Endothelial cell of umbilical vein (primary cell): ENCODE data around the gene CLEC16A. TPM values are rescaled to one million over a fixed set of nuclear protein-coding genes. Genes with fewer than 3 reads are reported as not detected.

Source experiments
- BruUV-seq: library from RNA; stranded (reverse); fragments of 400-500 nt; replicated peaks from 2 replicates; lab custom pipeline; 2021; lab: Mats Ljungman, UMichigan
- CTCF ChIA-PET: fragments of 300-600, 350-600 bp; sonication (Branson Sonifier 250); formaldehyde crosslinking; loops from one replicate; lab custom pipeline; 2021; ENCODE audit warnings: antibody characterized with exemption, inconsistent platforms; lab: Charles Lee
- POLR2A ChIA-PET: fragments of 300-600, 350-600 bp; sonication (Branson Sonifier 250); formaldehyde crosslinking; loops from one replicate; lab custom pipeline; 2021; ENCODE audit warnings: antibody characterized with exemption, inconsistent platforms; lab: Charles Lee
- DNase-seq: peaks from one replicate; pipeline ENCODE4 v3.0.0-alpha.2; 2011; ENCODE audit warnings: low read depth, low spot score
- FAIRE-seq: peaks from 2 replicates; lab custom pipeline; 2011; peaks lifted over from hg19 to GRCh38; lab: Jason Lieb, UNC
- H2AFZ ChIP-seq: 2 replicates; pipeline ENCODE4 v1.6.0; 2012; ENCODE audit warnings: low read depth, low read length, control low read depth, inconsistent platforms
- H3K27ac ChIP-seq: 2 replicates; pipeline ENCODE4 v1.5.1; 2011; ENCODE audit warnings: low read depth, mild to moderate bottlenecking, control low read depth, low read length, moderate library complexity; ENCODE audit not compliant: insufficient read depth
- H3K27me3 ChIP-seq, 2 experiments: 2 replicates each; pipeline versions ENCODE4 v1.6.0 to v1.6.1; 2011; ENCODE audit warnings: low read length in 2 of 2, mixed read lengths in 1 of 2; ENCODE audit not compliant: control insufficient read depth in 2 of 2, insufficient read depth in 2 of 2
- H3K36me3 ChIP-seq, 2 experiments: 2 replicates in 1 of 2; 3 replicates in 1 of 2; pipeline ENCODE4 v1.5.1; 2011; ENCODE audit warnings: low read length in 2 of 2, mild to moderate bottlenecking in 1 of 2, moderate library complexity in 1 of 2; ENCODE audit not compliant: control insufficient read depth in 2 of 2, insufficient read depth in 2 of 2; ENCODE audit errors: extremely low read depth in 1 of 2
- H3K4me1 ChIP-seq: 3 replicates; pipeline ENCODE4 v1.5.1; 2011; ENCODE audit warnings: mild to moderate bottlenecking, low read length; ENCODE audit not compliant: control insufficient read depth, insufficient read depth; ENCODE audit errors: extremely low read depth
- H3K4me2 ChIP-seq: 2 replicates; pipeline ENCODE4 v1.6.1; 2011; ENCODE audit warnings: low read length, control low read depth, mixed read lengths; ENCODE audit not compliant: insufficient read depth
- H3K4me3 ChIP-seq, 3 experiments: fragments of 200-600 bp in 1 of 3; sonication (generic), shearing (Covaris generic) in 1 of 3; replicated peaks in 1 of 3; 2 replicates each; pipeline ENCODE4 v1.5.1; 2011 to 2016; ENCODE audit warnings: control low read depth in 3 of 3, low read length in 3 of 3, mild to moderate bottlenecking in 2 of 3, inconsistent platforms in 1 of 3, low read depth in 1 of 3, moderate library complexity in 1 of 3; ENCODE audit not compliant: insufficient read depth in 1 of 3
- H3K79me2 ChIP-seq: 2 replicates; pipeline ENCODE4 v1.6.0; 2012; ENCODE audit warnings: low read length, inconsistent platforms; ENCODE audit not compliant: control insufficient read depth, insufficient read depth
- H3K9ac ChIP-seq: replicated peaks from 2 replicates; pipeline ENCODE3; 2011; ENCODE audit warnings: low read length, control low read depth; ENCODE audit not compliant: insufficient read depth; ENCODE audit errors: extremely low read depth
- H3K9me1 ChIP-seq: replicated peaks from 3 replicates; pipeline ENCODE4 v1.6.0; 2011; ENCODE audit warnings: mild to moderate bottlenecking, low read length; ENCODE audit not compliant: control insufficient read depth, insufficient read depth; ENCODE audit errors: extremely low read depth
- H3K9me3 ChIP-seq: replicated peaks from 2 replicates; pipeline ENCODE4 v1.5.1; 2012; ENCODE audit warnings: low read length, inconsistent platforms; ENCODE audit not compliant: control insufficient read depth, insufficient read depth
- H4K20me1 ChIP-seq: replicated peaks from 2 replicates; pipeline ENCODE3; 2011; ENCODE audit warnings: mild to moderate bottlenecking, low read length; ENCODE audit not compliant: control insufficient read depth, insufficient read depth; ENCODE audit errors: extremely low read depth
- CTCF ChIP-seq, 2 donors: IDR thresholded peaks; 1 replicate in 1 of 2; 2 replicates in 1 of 2; pipeline ENCODE4 v1.5.1; 2011; ENCODE audit warnings: low read length in 2 of 2, mild to moderate bottlenecking in 2 of 2, moderate library complexity in 2 of 2, control low read depth in 1 of 2, inconsistent platforms in 1 of 2, low read depth in 1 of 2; ENCODE audit not compliant: insufficient read depth in 1 of 2; ENCODE audit errors: extremely low read depth in 1 of 2
- EZH2 ChIP-seq: IDR thresholded peaks from 2 replicates; pipeline ENCODE4 v1.6.1; 2012; ENCODE audit warnings: borderline replicate concordance, low read depth, mild to moderate bottlenecking, moderate library complexity, low read length, inconsistent platforms; ENCODE audit not compliant: severe bottlenecking
- FOS ChIP-seq: IDR thresholded peaks from 2 replicates; pipeline ENCODE4 v1.6.1; 2011; ENCODE audit warnings: mild to moderate bottlenecking, low read length, moderate library complexity, borderline replicate concordance; ENCODE audit not compliant: insufficient read depth
- GATA2 ChIP-seq: IDR thresholded peaks from 2 replicates; pipeline ENCODE4 v1.7.0; 2011; ENCODE audit warnings: low read depth, mild to moderate bottlenecking, moderate library complexity, mixed read lengths, low read length; ENCODE audit not compliant: insufficient read length, insufficient read depth
- JUN ChIP-seq: IDR thresholded peaks from 2 replicates; pipeline ENCODE4 v1.6.1; 2011; ENCODE audit warnings: borderline replicate concordance, low read depth; ENCODE audit not compliant: insufficient read length, insufficient read depth
- MYC ChIP-seq: IDR thresholded peaks from one replicate; pipeline ENCODE4 v1.6.1; 2011; ENCODE audit warnings: mild to moderate bottlenecking, low read depth, low read length
- POLR2A ChIP-seq: IDR thresholded peaks from 2 replicates; pipeline ENCODE4 v1.6.1; 2012; ENCODE audit warnings: low read depth, mild to moderate bottlenecking, control low read depth, low read length
- POLR2AphosphoS5 ChIP-seq: IDR thresholded peaks from 2 replicates; pipeline ENCODE4 v1.6.1; 2012; ENCODE audit warnings: low read depth, mild to moderate bottlenecking, control low read depth, low read length, moderate library complexity; ENCODE audit not compliant: insufficient read depth
- dilution Hi-C: fragments of 300-500 bp; cut with MboI; formaldehyde crosslinking; loops from one replicate; pipeline ENCODE4 v1.15.0; 2019; ENCODE audit warnings: low sequenced_read_pairs; ENCODE audit not compliant: extremely low pct_ligation_motif_present
- intact Hi-C: fragments of 100-400 bp; cut with micrococcal nuclease; formaldehyde crosslinking; loops from one replicate; pipeline ENCODE4 v1.10.0; 2022
- polyA plus RNA-seq, 4 experiments: library from polyadenylated mRNA; depleted of rRNA in 3 of 4; stranded (reverse) in 3 of 4; unstranded in 1 of 4; fragments of >200 nt; gene quantifications; 2 replicates each; pipeline versions ENCODE4 v1.2.1 to v1.2.3, GENCODE V29; 2011 to 2012; ENCODE audit warnings: missing spikeins in 1 of 4
- total RNA-seq: library from RNA; stranded (reverse); gene quantifications from 2 replicates; pipeline ENCODE4 v1.2.3, GENCODE V29; 2021
- TF ChIP-seq, protein P1 (sequence below): IDR thresholded peaks from 2 replicates; pipeline ENCODE4 v1.6.1; 2011; ENCODE audit not compliant: insufficient read depth, insufficient read length

The CLEC16A gene
- total and polyA plus RNA-seq, 2 donors (not counting 3 experiments of a cell fraction or from before 2014, with no cell fraction given), result 11.4 to 23.3 TPM

GRCh38 chr16:10964891-10965326, 20.5 kb downstream of the CLEC16A start:
- no peaks in the 10 kb centered on the region for H3K4me1 ChIP-seq
- TF ChIP-seq JUN, result no peak
- TF ChIP-seq POLR2AphosphoS5, result no peak
- TF ChIP-seq FOS, result no peak
- TF ChIP-seq GATA2, result no peak
- TF ChIP-seq, protein P1, sequence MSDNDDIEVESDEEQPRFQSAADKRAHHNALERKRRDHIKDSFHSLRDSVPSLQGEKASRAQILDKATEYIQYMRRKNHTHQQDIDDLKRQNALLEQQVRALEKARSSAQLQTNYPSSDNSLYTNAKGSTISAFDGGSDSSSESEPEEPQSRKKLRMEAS, result no peak
- no peak for TF ChIP-seq EZH2
- no peak for TF ChIP-seq MYC
- TF ChIP-seq POLR2A, result no peak
- TF ChIP-seq CTCF (IDR thresholded peaks at IDR 0.05; ENCODE audit: extremely low read depth in 1 of 2, insufficient read depth in 1 of 2, low read depth in 1 of 2, low read length in 2 of 2), result no peak
- intact Hi-C loops (loop anchor here (1.0 kb wide), 4 partner anchors 11 to 440 kb away; no protein-coding TSS in a partner anchor), dilution Hi-C loops (no loop called here)
- H3K4me2 ChIP-seq, result no peak overlapping the region
- no peaks in the 10 kb centered on the region for H3K9me3 ChIP-seq
- FAIRE-seq, result no peak
- H3K27me3 ChIP-seq, result no peaks in the 10 kb centered on the region
- DNase-seq, result no peak
- H3K9me1 ChIP-seq, result no peaks in the 10 kb centered on the region
- no peak overlapping the region for H2AFZ ChIP-seq
- no peak overlapping the region for H3K9ac ChIP-seq
- POLR2A ChIA-PET, result interaction anchor here (3.6 kb wide), 1 partner anchor 291 kb away, joined by 22 read pairs; the partner anchor contains the start of gene SOCS1
- no peaks in the 10 kb centered on the region for H4K20me1 ChIP-seq
- H3K79me2 ChIP-seq, result no peaks in the 10 kb centered on the region
- no TSS peak for BruUV-seq
- CTCF ChIA-PET, result interaction anchor here (1.8 to 12.3 kb wide), 8 partner anchors 11 to 749 kb away, joined by 5 to 347 read pairs (median 14); partner anchors contain the start of gene SOCS1
- H3K4me3 ChIP-seq, result no peak overlapping the region
- no peak overlapping the region for H3K27ac ChIP-seq
- H3K36me3 ChIP-seq, result peaks cover 4 to 6% of the 10 kb centered on the region in 2 experiments
